ENCODE data around the gene GPR158. TPM values are rescaled to one million over a fixed set of nuclear protein-coding genes. Genes with fewer than 3 reads are reported as not detected.
"Not testable (repeated sequence)": the region's sequence is repeated elsewhere in the genome, so short reads cannot be mapped to it uniquely, and the experiment has no call there.

GPR158 gene
- total RNA-seq, 1 experiment from 2014 or later = not detected

- Histone ChIP-seq H3F3A (ENCODE audit: low read length, unreplicated experiment) (no peaks in the 10 kb centered on the region), H3K9ac (ENCODE audit: low read length) (no peak overlapping the region), H3K4me2 (ENCODE audit: low read length) (no peak overlapping the region), H3K4me1 (ENCODE audit: insufficient read depth, low read length) (no peaks in the 10 kb centered on the region), H3K27me3 (ENCODE audit: low read length) (no peaks in the 10 kb centered on the region), H2AFZ (ENCODE audit: low read length) (no peak overlapping the region), H3K36me3 (ENCODE audit: low read depth, low read length) (no peaks in the 10 kb centered on the region), H3K79me2 (ENCODE audit: low read length) (no peaks in the 10 kb centered on the region), H3K9me2 (replicated peaks; ENCODE audit: low read length) (no peaks in the 10 kb centered on the region), H4K20me1 (ENCODE audit: low read length) (no peaks in the 10 kb centered on the region), H3K27ac (ENCODE audit: low read length) (no peak overlapping the region), H3K9me3 (ENCODE audit: low read length) (0 out of 2 replicates have a peak, but pooled peaks cover 5% of the 10 kb centered on the region), H3K4me3 (ENCODE audit: low read length) (no peak overlapping the region)
- DNase-seq = no peak
- POLR2A ChIA-PET (ENCODE audit: unreplicated experiment) = no interaction called here
- intact Hi-C loops (cut with micrococcal nuclease) = no loop called here
- no peak for TF ChIP-seq EZH2 (IDR thresholded peaks at IDR 0.05; ENCODE audit: low read length, unreplicated experiment)
- no peak for TF ChIP-seq EZH2phosphoT487 (IDR thresholded peaks at IDR 0.05; ENCODE audit: borderline replicate concordance, low read length)
- no peak for TF ChIP-seq CTCF (conservative IDR thresholded peaks at IDR 0.05; ENCODE audit: low read depth, low read length)
- no TSS peak for BruUV-seq (replicated peaks)
- CTCF ChIA-PET = no interaction called here
- ATAC-seq = no peak
Observed at GRCh38 chr10:25356609-25357008, 181.8 kb downstream of the GPR158 start.

- Histone ChIP-seq H3K9me2 (replicated peaks; ENCODE audit: low read length) (no peaks in the 10 kb centered on the region), H3K27ac (ENCODE audit: low read length) (no peak overlapping the region), H3K4me3 (ENCODE audit: low read length) (no peak overlapping the region), H3K9me3 (ENCODE audit: low read length) (0 out of 2 replicates have a peak, but pooled peaks cover 5% of the 10 kb centered on the region), H3K9ac (ENCODE audit: low read length) (no peak overlapping the region), H4K20me1 (ENCODE audit: low read length) (no peaks in the 10 kb centered on the region), H3K79me2 (ENCODE audit: low read length) (no peaks in the 10 kb centered on the region), H3K4me2 (ENCODE audit: low read length) (no peak overlapping the region), H3K4me1 (ENCODE audit: insufficient read depth, low read length) (no peaks in the 10 kb centered on the region), H3K27me3 (ENCODE audit: low read length) (no peaks in the 10 kb centered on the region), H3F3A (ENCODE audit: low read length, unreplicated experiment) (no peaks in the 10 kb centered on the region), H3K36me3 (ENCODE audit: low read depth, low read length) (no peaks in the 10 kb centered on the region), H2AFZ (ENCODE audit: low read length) (no peak overlapping the region)
- intact Hi-C loops (cut with micrococcal nuclease) = no loop called here
- no peak for ATAC-seq
- no peak for DNase-seq
- POLR2A ChIA-PET (ENCODE audit: unreplicated experiment) = no interaction called here
- CTCF ChIA-PET = no interaction called here
- TF ChIP-seq EZH2phosphoT487 (IDR thresholded peaks at IDR 0.05; ENCODE audit: borderline replicate concordance, low read length) = no peak
- no peak for TF ChIP-seq EZH2 (IDR thresholded peaks at IDR 0.05; ENCODE audit: low read length, unreplicated experiment)
- no peak for TF ChIP-seq CTCF (conservative IDR thresholded peaks at IDR 0.05; ENCODE audit: low read depth, low read length)
- no TSS peak for BruUV-seq (replicated peaks)
Observed at GRCh38 chr10:25357269-25357668, 182.5 kb downstream of the GPR158 start.

GRCh38 chr10:25382029-25382810 is 207.4 kb downstream of the GPR158 start:
- 0 out of 2 replicates have a peak, but pooled peaks cover 8% of the 10 kb centered on the region for H3K9me3 ChIP-seq (ENCODE audit: low read length)
- H4K20me1 ChIP-seq (ENCODE audit: low read length) = no peaks in the 10 kb centered on the region
- no peaks in the 10 kb centered on the region for H3F3A ChIP-seq (ENCODE audit: low read length, unreplicated experiment)
- no peaks in the 10 kb centered on the region for H3K9me2 ChIP-seq (replicated peaks; ENCODE audit: low read length)
- no peak for ATAC-seq
- H3K79me2 ChIP-seq (ENCODE audit: low read length) = no peaks in the 10 kb centered on the region
- no TSS peak for BruUV-seq (replicated peaks)
- no peaks in the 10 kb centered on the region for H3K4me1 ChIP-seq (ENCODE audit: insufficient read depth, low read length)
- no peak overlapping the region for H3K4me2 ChIP-seq (ENCODE audit: low read length)
- H3K9ac ChIP-seq (ENCODE audit: low read length) = no peak overlapping the region
- no peaks in the 10 kb centered on the region for H3K36me3 ChIP-seq (ENCODE audit: low read depth, low read length)
- CTCF ChIA-PET = no interaction called here
- POLR2A ChIA-PET (ENCODE audit: unreplicated experiment) = no interaction called here
- no peak overlapping the region for H3K27ac ChIP-seq (ENCODE audit: low read length)
- H3K27me3 ChIP-seq (ENCODE audit: low read length) = no peaks in the 10 kb centered on the region
- intact Hi-C loops (cut with micrococcal nuclease) = no loop called here
- H2AFZ ChIP-seq (ENCODE audit: low read length) = no peak overlapping the region
- TF ChIP-seq CTCF (conservative IDR thresholded peaks at IDR 0.05; ENCODE audit: low read depth, low read length) = no peak
- no peak for TF ChIP-seq EZH2 (IDR thresholded peaks at IDR 0.05; ENCODE audit: low read length, unreplicated experiment)
- no peak for TF ChIP-seq EZH2phosphoT487 (IDR thresholded peaks at IDR 0.05; ENCODE audit: borderline replicate concordance, low read length)
- no peak for DNase-seq
- no peak overlapping the region for H3K4me3 ChIP-seq (ENCODE audit: low read length)

- ATAC-seq; H3K9me3 ChIP-seq (ENCODE audit: low read length); H3K4me1 ChIP-seq (ENCODE audit: insufficient read depth, low read length); DNase-seq; H3K4me3 ChIP-seq (ENCODE audit: low read length); H3K79me2 ChIP-seq (ENCODE audit: low read length); CTCF ChIA-PET; H2AFZ ChIP-seq (ENCODE audit: low read length); H3K27ac ChIP-seq (ENCODE audit: low read length); H3K9ac ChIP-seq (ENCODE audit: low read length); H3K9me2 ChIP-seq (replicated peaks; ENCODE audit: low read length); H3K36me3 ChIP-seq (ENCODE audit: low read depth, low read length); H3K27me3 ChIP-seq (ENCODE audit: low read length); BruUV-seq (replicated peaks); H4K20me1 ChIP-seq (ENCODE audit: low read length); intact Hi-C loops (cut with micrococcal nuclease); H3K4me2 ChIP-seq (ENCODE audit: low read length); H3F3A ChIP-seq (ENCODE audit: low read length, unreplicated experiment): not testable (repeated sequence)
- POLR2A ChIA-PET (ENCODE audit: unreplicated experiment) = interaction anchor here (0.6 kb wide), 1 partner anchor 752 kb away, joined by 3 read pairs; no protein-coding TSS in a partner anchor
Observed at GRCh38 chr10:25382901-25383300, 208.1 kb downstream of the GPR158 start.

Measured in PC-3 (cell line).